DOHH2 (cell line): ENCODE data around the gene IFNAR2.
"Not testable (repeated sequence)": the region's sequence is repeated elsewhere in the genome, so short reads cannot be mapped to it uniquely, and the experiment has no call there.

Source experiments
- H3F3A ChIP-seq: fragments of 200-600 bp; sonication (generic), shearing (Covaris generic); 2 replicates; pipeline ENCODE4 v1.6.0; 2016; ENCODE audit warnings: antibody characterized with exemption, mild to moderate bottlenecking; ENCODE audit not compliant: control insufficient read depth, insufficient read depth
- H3K27ac ChIP-seq: fragments of 200-600 bp; sonication (generic); 2 replicates; pipeline ENCODE4 v1.5.1; 2014; ENCODE audit warnings: low read depth, mild to moderate bottlenecking, low read length, moderate library complexity
- H3K27me3 ChIP-seq: fragments of 200-600 bp; sonication (generic); 2 replicates; pipeline ENCODE4 v1.6.1; 2014; ENCODE audit warnings: mild to moderate bottlenecking, low read length, mixed read lengths; ENCODE audit not compliant: control insufficient read depth
- H3K36me3 ChIP-seq: fragments of 200-600 bp; sonication (generic); 2 replicates; pipeline ENCODE4 v1.6.1; 2014; ENCODE audit warnings: mild to moderate bottlenecking, low read length, moderate library complexity, mixed read lengths; ENCODE audit not compliant: control insufficient read depth
- H3K4me1 ChIP-seq: fragments of 200-600 bp; sonication (generic); 2 replicates; pipeline ENCODE4 v1.6.1; 2014; ENCODE audit warnings: mild to moderate bottlenecking, low read length, mixed read lengths; ENCODE audit not compliant: control insufficient read depth
- H3K4me2 ChIP-seq: fragments of 200-600 bp; sonication (generic); 2 replicates; pipeline ENCODE4 v1.6.0; 2014; ENCODE audit warnings: mild to moderate bottlenecking, low read length, moderate library complexity
- H3K4me3 ChIP-seq: fragments of 200-600 bp; sonication (generic); 2 replicates; pipeline ENCODE4 v1.5.1; 2014; ENCODE audit warnings: mild to moderate bottlenecking, low read length, mixed read lengths
- H3K79me2 ChIP-seq: fragments of 200-600 bp; sonication (generic); 2 replicates; pipeline ENCODE4 v1.6.1; 2014; ENCODE audit warnings: mild to moderate bottlenecking, low read length, mixed read lengths; ENCODE audit not compliant: control insufficient read depth
- H3K9me2 ChIP-seq: fragments of 200-600 bp; sonication (generic); replicated peaks from 2 replicates; pipeline ENCODE4 v1.6.1; 2014; ENCODE audit warnings: mild to moderate bottlenecking, low read length, mixed read lengths; ENCODE audit not compliant: control insufficient read depth
- H3K9me3 ChIP-seq: fragments of 200-600 bp; sonication (generic); 2 replicates; pipeline ENCODE4 v1.6.1; 2014; ENCODE audit warnings: antibody characterized with exemption, low read length, mixed read lengths; ENCODE audit not compliant: control insufficient read depth, insufficient read depth
- H4K20me1 ChIP-seq: fragments of 200-600 bp; sonication (generic); 2 replicates; pipeline ENCODE4 v1.6.0; 2014; ENCODE audit warnings: low read depth, mild to moderate bottlenecking, antibody characterized with exemption, low read length, moderate library complexity; ENCODE audit not compliant: control insufficient read depth, insufficient read depth
- EZH2phosphoT487 ChIP-seq: fragments of 200-600 bp; sonication (generic); IDR thresholded peaks from 2 replicates; pipeline ENCODE4 v1.6.1; 2017; ENCODE audit warnings: borderline replicate concordance, mild to moderate bottlenecking, antibody characterized with exemption, low read length, moderate library complexity, mixed read lengths
- TF ChIP-seq, protein P1 (sequence below): fragments of 200-600 bp; sonication (generic); IDR thresholded peaks from one replicate; pipeline ENCODE4 v1.5.1; 2014; ENCODE audit warnings: antibody characterized with exemption, mild to moderate bottlenecking, low read depth, low read length; ENCODE audit not compliant: poor library complexity, severe bottlenecking

IFNAR2 gene

DNA sequence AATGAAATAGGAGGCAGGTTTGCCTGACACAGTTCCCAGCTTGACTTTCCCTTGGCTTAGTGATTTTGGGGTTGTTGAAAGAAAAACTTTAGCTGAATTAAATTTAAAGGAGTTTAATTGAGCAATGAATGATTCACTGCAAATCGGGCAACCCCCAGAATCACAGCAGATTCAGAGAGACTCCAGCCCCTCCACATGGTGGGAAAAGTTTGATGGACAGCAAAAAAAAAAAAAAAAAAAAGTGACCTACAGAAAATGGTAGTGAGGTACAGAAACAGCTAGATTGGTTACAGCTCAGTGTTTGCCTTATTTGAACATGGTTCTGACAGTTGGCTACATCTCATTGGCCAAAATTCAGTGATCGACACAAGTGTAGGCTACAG, 12.6 kb upstream of the IFNAR2 start:
- Histone ChIP-seq H3F3A (peaks cover 25% of the 10 kb centered on the region), H3K36me3 (peaks cover 6% of the 10 kb centered on the region), H3K79me2 (0 out of 2 replicates have a peak, but pooled peaks cover 3% of the 10 kb centered on the region), H3K4me3 (no peak overlapping the region), H3K9me3 (no peaks in the 10 kb centered on the region), H3K27me3 (no peaks in the 10 kb centered on the region), H3K4me2 (peak overlapping the region; percentile 81; the same call in 1 of the 2 replicates), H3K27ac (peak overlapping the region; percentile 91), H4K20me1 (no peaks in the 10 kb centered on the region), H3K9me2 (no peaks in the 10 kb centered on the region), H3K4me1 (peaks cover 57% of the 10 kb centered on the region)
- no peak for TF ChIP-seq EZH2phosphoT487
- TF ChIP-seq, protein P1, sequence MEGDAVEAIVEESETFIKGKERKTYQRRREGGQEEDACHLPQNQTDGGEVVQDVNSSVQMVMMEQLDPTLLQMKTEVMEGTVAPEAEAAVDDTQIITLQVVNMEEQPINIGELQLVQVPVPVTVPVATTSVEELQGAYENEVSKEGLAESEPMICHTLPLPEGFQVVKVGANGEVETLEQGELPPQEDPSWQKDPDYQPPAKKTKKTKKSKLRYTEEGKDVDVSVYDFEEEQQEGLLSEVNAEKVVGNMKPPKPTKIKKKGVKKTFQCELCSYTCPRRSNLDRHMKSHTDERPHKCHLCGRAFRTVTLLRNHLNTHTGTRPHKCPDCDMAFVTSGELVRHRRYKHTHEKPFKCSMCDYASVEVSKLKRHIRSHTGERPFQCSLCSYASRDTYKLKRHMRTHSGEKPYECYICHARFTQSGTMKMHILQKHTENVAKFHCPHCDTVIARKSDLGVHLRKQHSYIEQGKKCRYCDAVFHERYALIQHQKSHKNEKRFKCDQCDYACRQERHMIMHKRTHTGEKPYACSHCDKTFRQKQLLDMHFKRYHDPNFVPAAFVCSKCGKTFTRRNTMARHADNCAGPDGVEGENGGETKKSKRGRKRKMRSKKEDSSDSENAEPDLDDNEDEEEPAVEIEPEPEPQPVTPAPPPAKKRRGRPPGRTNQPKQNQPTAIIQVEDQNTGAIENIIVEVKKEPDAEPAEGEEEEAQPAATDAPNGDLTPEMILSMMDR: no peak

DNA sequence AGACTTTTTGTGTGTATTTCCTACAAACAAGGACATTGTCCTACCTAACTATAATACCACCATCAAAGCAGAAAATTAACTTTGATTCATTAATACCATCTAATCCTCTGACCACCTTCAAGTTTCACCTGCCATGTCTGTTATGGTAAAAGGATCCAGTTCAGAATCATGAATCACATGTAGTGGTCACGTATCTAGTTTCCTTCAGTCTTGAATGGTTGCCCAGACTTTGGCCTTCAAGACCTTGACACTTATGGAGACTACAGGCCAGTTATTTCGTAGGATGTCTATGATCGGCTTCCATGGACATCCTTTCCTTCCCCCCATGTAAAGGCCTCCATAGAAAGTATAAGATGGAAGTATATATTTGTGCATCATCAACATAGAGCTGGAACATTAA, 10.4 kb upstream of the IFNAR2 start:
- peaks cover 21% of the 10 kb centered on the region for H3F3A ChIP-seq
- H3K27me3 ChIP-seq: no peaks in the 10 kb centered on the region
- H3K27ac ChIP-seq: no peak overlapping the region
- peaks cover 35% of the 10 kb centered on the region for H3K4me1 ChIP-seq
- no peak overlapping the region for H3K4me3 ChIP-seq
- H4K20me1 ChIP-seq: no peaks in the 10 kb centered on the region
- peaks cover 6% of the 10 kb centered on the region for H3K36me3 ChIP-seq
- no peak overlapping the region for H3K4me2 ChIP-seq
- H3K9me2 ChIP-seq: no peaks in the 10 kb centered on the region
- H3K9me3 ChIP-seq: no peaks in the 10 kb centered on the region
- TF ChIP-seq, protein P1: no peak
- TF ChIP-seq EZH2phosphoT487: no peak
- H3K79me2 ChIP-seq: 0 out of 2 replicates have a peak, but pooled peaks cover 3% of the 10 kb centered on the region

DNA sequence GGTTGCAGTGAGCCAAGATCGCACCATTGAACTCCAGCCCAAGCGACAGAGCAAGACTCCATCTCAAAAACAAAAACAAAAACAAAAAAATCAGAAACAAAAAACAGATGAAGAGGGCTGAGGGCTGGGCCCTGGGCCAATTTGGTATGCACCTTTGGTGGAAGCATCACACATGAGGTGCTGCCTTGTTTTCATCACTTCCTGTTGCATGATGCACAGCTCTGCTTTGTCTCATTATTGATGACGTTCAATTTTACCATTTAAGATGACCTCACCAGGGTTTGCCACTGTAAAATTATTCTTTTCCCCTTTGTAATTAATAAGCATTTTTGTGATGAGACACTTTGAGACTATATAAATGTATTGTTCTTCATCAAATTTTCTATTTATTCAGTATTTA, 9.8 kb upstream of the IFNAR2 start:
- H3K27ac ChIP-seq: no peak overlapping the region
- H3K9me3 ChIP-seq: no peaks in the 10 kb centered on the region
- no peaks in the 10 kb centered on the region for H4K20me1 ChIP-seq
- no peak overlapping the region for H3K4me2 ChIP-seq
- TF ChIP-seq EZH2phosphoT487: no peak
- TF ChIP-seq, protein P1: no peak
- H3F3A ChIP-seq: peaks cover 21% of the 10 kb centered on the region
- H3K79me2 ChIP-seq: 0 out of 2 replicates have a peak, but pooled peaks cover under 1% of the 10 kb centered on the region
- no peaks in the 10 kb centered on the region for H3K9me2 ChIP-seq
- no peaks in the 10 kb centered on the region for H3K27me3 ChIP-seq
- peaks cover 6% of the 10 kb centered on the region for H3K36me3 ChIP-seq
- peaks cover 30% of the 10 kb centered on the region for H3K4me1 ChIP-seq
- no peak overlapping the region for H3K4me3 ChIP-seq

DNA sequence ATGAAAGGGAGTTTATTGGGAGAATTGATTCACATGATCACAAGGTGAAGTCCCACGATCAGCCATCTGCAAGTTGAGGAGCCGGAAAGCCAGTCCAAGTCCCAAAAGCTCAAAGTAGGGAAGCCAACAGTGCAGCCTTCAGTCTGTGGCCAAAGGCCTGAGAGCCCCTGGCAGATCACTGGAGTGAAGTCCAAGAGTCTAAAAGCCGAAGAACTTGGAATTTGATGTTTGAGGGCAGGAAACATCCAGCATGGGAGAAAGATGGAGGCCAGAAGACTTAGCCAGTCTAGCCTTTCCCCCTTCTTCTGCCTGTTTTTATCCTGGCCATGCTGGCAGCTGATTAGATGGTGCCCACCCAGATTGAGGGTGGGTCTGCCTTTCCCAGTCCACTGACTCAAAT, 4.4 kb upstream of the IFNAR2 start:
- H3K4me2 ChIP-seq, H3K27ac ChIP-seq, H3K4me3 ChIP-seq, H3F3A ChIP-seq, H4K20me1 ChIP-seq, H3K9me3 ChIP-seq, H3K27me3 ChIP-seq, H3K36me3 ChIP-seq, H3K9me2 ChIP-seq: not testable (repeated sequence)
- H3K79me2 ChIP-seq: peaks cover 12% of the 10 kb centered on the region
- peaks cover 19% of the 10 kb centered on the region for H3K4me1 ChIP-seq
